PC-9 (cell line): ENCODE measurements around the gene TMX4. TPM values are rescaled to one million over a fixed set of nuclear protein-coding genes. Genes with fewer than 3 reads are reported as not detected.

ENCODE experiments used
- BruUV-seq: library from RNA; stranded (reverse); fragments of 400-500 nt; replicated peaks from 2 replicates; lab custom pipeline; 2021; lab: Mats Ljungman, UMichigan
- CTCF ChIA-PET: fragments of 300-600 bp; sonication (Branson Sonifier 250); formaldehyde crosslinking; loops from one replicate; lab custom pipeline; 2022; ENCODE audit warnings: antibody characterized with exemption; lab: Charles Lee
- POLR2A ChIA-PET: fragments of 300-600 bp; sonication (Branson Sonifier 250); formaldehyde crosslinking; loops from one replicate; lab custom pipeline; 2022; ENCODE audit warnings: antibody characterized with exemption; ENCODE audit not compliant: unreplicated experiment; lab: Charles Lee
- DNase-seq, 2 experiments: peaks; one replicate each; pipeline versions ENCODE4 v3.0.0 to v3.0.0-alpha.2; 2015 to 2022; ENCODE audit warnings: mixed read lengths in 1 of 2
- H2AFZ ChIP-seq: fragments of 200-600 bp; sonication (generic); 2 replicates; pipeline ENCODE4 v1.8.1; 2017; ENCODE audit warnings: antibody characterized with exemption
- H3F3A ChIP-seq: fragments of 200-600 bp; sonication (generic); 2 replicates; pipeline ENCODE4 v1.8.1; 2017; ENCODE audit warnings: antibody characterized with exemption, mild to moderate bottlenecking, low read depth; ENCODE audit not compliant: insufficient read depth
- H3K27ac ChIP-seq: fragments of 200-600 bp; sonication (generic); 2 replicates; pipeline ENCODE4 v1.6.1; 2016; ENCODE audit warnings: mixed run types
- H3K27me3 ChIP-seq: fragments of 200-600 bp; sonication (generic); 2 replicates; pipeline ENCODE4 v1.6.1; 2016; ENCODE audit warnings: low read depth, mixed run types; ENCODE audit not compliant: insufficient read depth
- H3K36me3 ChIP-seq: fragments of 200-600 bp; sonication (generic); 2 replicates; pipeline ENCODE4 v1.6.1; 2016; ENCODE audit warnings: low read depth, mixed run types
- H3K4me1 ChIP-seq: fragments of 200-600 bp; sonication (generic); replicated peaks from 2 replicates; pipeline ENCODE4 v1.6.1; 2016; ENCODE audit warnings: mixed run types; ENCODE audit not compliant: insufficient read depth
- H3K4me2 ChIP-seq: fragments of 200-600 bp; sonication (generic); 2 replicates; pipeline ENCODE4 v1.6.1; 2017; ENCODE audit warnings: mixed run types
- H3K4me3 ChIP-seq: fragments of 200-600 bp; sonication (generic); 2 replicates; pipeline ENCODE4 v1.6.1; 2016; ENCODE audit warnings: mixed run types
- H3K79me2 ChIP-seq: fragments of 200-600 bp; sonication (generic); 2 replicates; pipeline ENCODE4 v1.6.1; 2017; ENCODE audit warnings: low read depth, mixed run types
- H3K9me2 ChIP-seq: fragments of 200-600 bp; sonication (generic); 2 replicates; pipeline ENCODE4 v1.8.1; 2017; ENCODE audit warnings: mild to moderate bottlenecking; ENCODE audit not compliant: insufficient read depth
- H3K9me3 ChIP-seq: fragments of 200-600 bp; sonication (generic); 2 replicates; pipeline ENCODE4 v1.8.1; 2016; ENCODE audit warnings: low read depth; ENCODE audit not compliant: insufficient read depth
- H4K20me1 ChIP-seq: fragments of 200-600 bp; sonication (generic); 2 replicates; pipeline ENCODE4 v1.8.1; 2017; ENCODE audit not compliant: insufficient read depth
- CTCF ChIP-seq: fragments of 200-600 bp; sonication (generic); conservative IDR thresholded peaks from 2 replicates; pipeline ENCODE4 v1.6.1; 2017; ENCODE audit warnings: mixed run types, antibody characterized with exemption, mild to moderate bottlenecking, moderate library complexity
- EZH2 ChIP-seq: fragments of 200-600 bp; sonication (generic); IDR thresholded peaks from 2 replicates; pipeline ENCODE4 v1.8.0; 2017; ENCODE audit warnings: antibody characterized with exemption, low read depth
- intact Hi-C: fragments of 100-400 bp; cut with micrococcal nuclease; formaldehyde crosslinking; loops from one replicate; pipeline ENCODE4 v1.10.0; 2022; ENCODE audit not compliant: unreplicated experiment
- total RNA-seq: library from RNA; stranded (reverse); gene quantifications from 2 replicates; pipeline ENCODE4 v1.2.3, GENCODE V29; 2021

TMX4 gene
- total RNA-seq, 1 experiment from 2014 or later: 7.5 TPM

- Histone ChIP-seq H3K27ac (no peak within 1 kb of the TSS), H3K4me1 (no peaks in the 10 kb centered on the region), H3K9me3 (no peaks in the 10 kb centered on the region), H3F3A (no peaks in the 10 kb centered on the region), H3K9me2 (no peaks in the 10 kb centered on the region), H3K36me3 (no peaks in the 10 kb centered on the region), H4K20me1 (no peaks in the 10 kb centered on the region), H3K27me3 (peaks cover 26% of the 10 kb centered on the region; the same call in 1 of the 2 replicates), H3K79me2 (no peaks in the 10 kb centered on the region), H2AFZ (no peak within 1 kb of the TSS), H3K4me2 (no peak within 1 kb of the TSS), H3K4me3 (no peak within 1 kb of the TSS)
- DNase-seq: no peak
- POLR2A ChIA-PET: no interaction called here
- intact Hi-C loops: no loop called here
- TF ChIP-seq EZH2 (no peak), CTCF (no peak)
- BruUV-seq: no TSS peak
- CTCF ChIA-PET: no interaction called here
Measured at GRCh38 chr20:7940341-7940740, 79.2 kb downstream of the TMX4 start, which contains the start of gene HAO1. Gene HAO1, minus strand, starts transcription at chr20:7940458. Its CDS starts 36 bp downstream, at chr20:7940422.

GRCh38 chr20:7939663-7940062 lies 79.9 kb downstream of the TMX4 start:
- Histone ChIP-seq H3K36me3 (no peaks in the 10 kb centered on the region), H3K27me3 (peaks cover 26% of the 10 kb centered on the region; the same call in 1 of the 2 replicates), H4K20me1 (no peaks in the 10 kb centered on the region), H3K4me3 (no peak overlapping the region), H3F3A (no peaks in the 10 kb centered on the region), H3K9me3 (no peaks in the 10 kb centered on the region), H3K9me2 (no peaks in the 10 kb centered on the region), H3K27ac (no peak overlapping the region), H3K4me1 (no peaks in the 10 kb centered on the region), H3K79me2 (no peaks in the 10 kb centered on the region), H2AFZ (no peak overlapping the region), H3K4me2 (no peak overlapping the region)
- intact Hi-C loops: loop anchor here (5.0 to 10.0 kb wide), 2 partner anchors 365 to 453 kb away; no protein-coding TSS in a partner anchor
- BruUV-seq: no TSS peak
- TF ChIP-seq CTCF (no peak), EZH2 (no peak)
- ChIA-PET POLR2A (no interaction called here), CTCF (no interaction called here)
- DNase-seq: no peak

GRCh38 chr20:7938058-7938457 lies 81.5 kb downstream of the TMX4 start:
- Histone ChIP-seq H4K20me1 (no peaks in the 10 kb centered on the region), H3K4me3 (no peak overlapping the region), H3F3A (no peaks in the 10 kb centered on the region), H3K9me3 (no peaks in the 10 kb centered on the region), H3K79me2 (no peaks in the 10 kb centered on the region), H2AFZ (no peak overlapping the region), H3K4me2 (no peak overlapping the region), H3K4me1 (no peaks in the 10 kb centered on the region), H3K27ac (no peak overlapping the region), H3K9me2 (no peaks in the 10 kb centered on the region), H3K36me3 (no peaks in the 10 kb centered on the region), H3K27me3 (peaks cover 23% of the 10 kb centered on the region; the same call in 1 of the 2 replicates)
- POLR2A ChIA-PET: no interaction called here
- no peak for DNase-seq
- intact Hi-C loops: loop anchor here (5.0 to 10.0 kb wide), 2 partner anchors 367 to 454 kb away; no protein-coding TSS in a partner anchor
- CTCF ChIA-PET: interaction anchor here (0.6 kb wide), 2 partner anchors 783 kb away, joined by 3 to 5 read pairs; no protein-coding TSS in a partner anchor
- no TSS peak for BruUV-seq
- no peak for TF ChIP-seq EZH2
- TF ChIP-seq CTCF: no peak
